ENCODE results near the gene PWWP2B.
"Not testable (repeated sequence)": the region's sequence is repeated elsewhere in the genome, so short reads cannot be mapped to it uniquely, and the experiment has no call there.

DNA sequence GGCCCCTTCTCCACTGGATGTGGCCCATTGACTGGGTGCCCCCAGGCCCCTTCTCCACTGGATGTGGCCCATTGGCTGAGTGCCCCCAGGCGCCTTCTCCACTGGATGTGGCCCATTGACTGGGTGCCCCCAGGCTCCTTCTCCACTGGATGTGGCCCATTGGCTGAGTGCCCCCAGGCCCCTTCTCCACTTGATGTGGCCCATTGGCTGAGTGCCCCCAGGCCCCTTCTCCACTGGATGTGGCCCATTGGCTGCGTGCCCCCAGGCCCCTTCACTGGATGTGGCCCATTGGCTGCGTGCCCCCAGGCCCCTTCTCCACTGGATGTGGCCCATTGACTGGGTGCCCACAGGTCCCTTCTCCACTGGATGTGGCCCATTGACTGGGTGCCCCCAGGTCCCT, 39.1 kb downstream of the PWWP2B start:
- TF ChIP-seq CTCF, MYC (IDR thresholded peaks at IDR 0.05; ENCODE audit: low read depth, low read length): not testable (repeated sequence)

Measured in NB4 (cell line).